ENCODE measurements around the gene SLC35F1.

The SLC35F1 gene

DNA sequence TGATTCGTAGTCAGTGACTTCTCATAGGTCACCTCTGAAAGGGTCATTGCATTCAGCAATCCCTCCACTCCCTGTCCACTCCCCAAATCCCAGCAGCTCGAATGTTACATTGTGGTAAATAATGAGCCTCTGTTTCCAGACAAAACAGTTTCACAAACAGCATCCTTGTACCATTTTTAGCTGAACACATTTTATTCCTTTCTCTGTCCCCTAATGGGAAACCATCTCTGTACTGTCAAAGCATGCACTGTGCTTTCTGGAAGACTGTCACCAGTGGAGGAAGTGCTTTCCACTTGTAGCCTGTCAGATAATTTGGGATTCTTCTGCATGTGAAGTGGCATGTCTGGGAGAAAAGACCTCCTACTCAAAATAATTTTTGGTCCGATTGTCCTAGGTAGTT, 82.0 kb downstream of the SLC35F1 start:
- no peak overlapping the region for H3K4me3 ChIP-seq (ENCODE audit: low read depth, low read length)

DNA sequence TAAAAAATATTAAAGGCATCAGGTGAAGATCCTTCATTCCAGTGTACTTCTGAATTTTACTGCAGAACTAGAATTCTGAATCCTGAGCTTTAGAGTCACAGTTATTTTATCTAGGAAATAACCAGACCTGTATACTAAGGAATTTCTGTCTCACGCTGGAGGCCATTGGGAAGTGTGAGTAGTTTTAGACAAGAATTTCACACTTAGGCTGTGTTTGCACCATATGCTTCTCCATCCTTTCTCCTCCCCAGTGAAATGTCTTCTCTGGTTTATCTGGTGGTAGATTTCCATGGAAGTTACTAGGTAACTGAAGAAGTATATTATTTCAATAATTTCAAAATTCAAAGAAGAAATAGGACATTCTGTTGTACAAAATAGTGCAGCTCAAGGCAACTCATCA, 83.1 kb downstream of the SLC35F1 start:
- no peak overlapping the region for H3K4me3 ChIP-seq (ENCODE audit: low read depth, low read length)
- TF ChIP-seq, protein P1, sequence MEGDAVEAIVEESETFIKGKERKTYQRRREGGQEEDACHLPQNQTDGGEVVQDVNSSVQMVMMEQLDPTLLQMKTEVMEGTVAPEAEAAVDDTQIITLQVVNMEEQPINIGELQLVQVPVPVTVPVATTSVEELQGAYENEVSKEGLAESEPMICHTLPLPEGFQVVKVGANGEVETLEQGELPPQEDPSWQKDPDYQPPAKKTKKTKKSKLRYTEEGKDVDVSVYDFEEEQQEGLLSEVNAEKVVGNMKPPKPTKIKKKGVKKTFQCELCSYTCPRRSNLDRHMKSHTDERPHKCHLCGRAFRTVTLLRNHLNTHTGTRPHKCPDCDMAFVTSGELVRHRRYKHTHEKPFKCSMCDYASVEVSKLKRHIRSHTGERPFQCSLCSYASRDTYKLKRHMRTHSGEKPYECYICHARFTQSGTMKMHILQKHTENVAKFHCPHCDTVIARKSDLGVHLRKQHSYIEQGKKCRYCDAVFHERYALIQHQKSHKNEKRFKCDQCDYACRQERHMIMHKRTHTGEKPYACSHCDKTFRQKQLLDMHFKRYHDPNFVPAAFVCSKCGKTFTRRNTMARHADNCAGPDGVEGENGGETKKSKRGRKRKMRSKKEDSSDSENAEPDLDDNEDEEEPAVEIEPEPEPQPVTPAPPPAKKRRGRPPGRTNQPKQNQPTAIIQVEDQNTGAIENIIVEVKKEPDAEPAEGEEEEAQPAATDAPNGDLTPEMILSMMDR (IDR thresholded peaks at IDR 0.05; ENCODE audit: low read depth, low read length): no peak

More for the DNA sequence above, 82.0 kb downstream of the SLC35F1 start:
- TF ChIP-seq, protein P1 (IDR thresholded peaks at IDR 0.05; ENCODE audit: low read depth, low read length): no peak

DNA sequence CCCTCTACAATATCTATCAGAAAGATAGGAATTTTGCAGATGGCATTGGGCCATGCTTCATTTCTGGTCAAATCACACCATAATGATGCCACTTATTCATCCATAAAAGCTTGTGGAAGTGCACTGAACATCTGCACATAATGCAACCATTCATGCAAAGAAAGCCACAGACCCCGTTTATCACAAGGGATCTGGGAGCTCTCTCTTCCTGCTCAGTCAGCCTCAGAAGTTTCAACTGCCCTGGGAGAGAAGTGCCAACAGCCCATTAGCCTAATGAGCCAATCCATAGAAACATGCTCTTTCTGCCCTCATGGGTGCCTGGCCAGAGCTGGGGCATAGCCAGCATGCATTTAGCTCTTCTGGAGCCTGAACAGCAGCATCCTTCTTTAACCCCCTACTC, 85.8 kb downstream of the SLC35F1 start:
- no peak overlapping the region for H3K4me3 ChIP-seq (ENCODE audit: low read depth, low read length)
- TF ChIP-seq, protein P1 (IDR thresholded peaks at IDR 0.05; ENCODE audit: low read depth, low read length): no peak

DNA sequence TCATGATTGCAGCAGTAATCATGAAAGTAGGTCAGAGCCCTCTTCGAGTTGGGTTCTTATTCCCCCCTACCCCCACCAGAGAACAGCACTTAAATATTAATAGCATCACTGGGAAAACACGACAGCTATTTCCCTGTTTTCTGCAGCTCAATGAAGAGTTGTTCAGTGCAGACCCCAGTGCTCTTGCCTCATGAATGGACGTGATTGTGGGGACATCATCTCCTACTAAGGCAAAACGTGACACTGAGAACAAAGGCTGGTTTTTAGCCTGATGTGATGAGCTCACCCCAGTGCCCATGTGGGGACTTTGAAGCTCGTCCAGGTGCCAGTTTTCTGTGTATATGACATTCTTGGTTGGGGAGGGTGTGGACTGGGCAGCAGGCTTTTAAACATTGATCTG, 105.9 kb downstream of the SLC35F1 start:
- TF ChIP-seq, protein P1 (IDR thresholded peaks at IDR 0.05; ENCODE audit: low read depth, low read length): no peak
- no peak overlapping the region for H3K4me3 ChIP-seq (ENCODE audit: low read depth, low read length)

DNA sequence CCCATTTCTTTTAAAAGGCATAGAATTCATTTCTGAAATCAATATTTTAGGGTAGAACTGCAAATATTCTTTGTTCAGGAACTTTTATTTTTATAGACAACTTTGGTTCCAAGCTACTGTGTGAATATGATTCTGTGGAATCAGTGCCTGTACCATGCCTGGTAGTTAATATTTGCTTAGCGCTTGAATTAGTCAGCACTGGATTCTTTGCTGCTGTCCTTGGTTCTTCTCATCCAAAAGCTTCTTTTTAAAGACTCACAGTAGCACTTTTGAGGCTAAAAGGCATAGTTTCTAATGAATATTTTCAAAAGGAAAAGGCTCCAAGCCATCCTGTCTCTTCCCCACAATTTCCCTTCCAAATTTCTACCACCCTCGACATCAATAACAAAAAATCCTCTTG, 109.5 kb downstream of the SLC35F1 start:
- TF ChIP-seq, protein P1 (IDR thresholded peaks at IDR 0.05; ENCODE audit: low read depth, low read length): no peak
- no peak overlapping the region for H3K4me3 ChIP-seq (ENCODE audit: low read depth, low read length)

DNA sequence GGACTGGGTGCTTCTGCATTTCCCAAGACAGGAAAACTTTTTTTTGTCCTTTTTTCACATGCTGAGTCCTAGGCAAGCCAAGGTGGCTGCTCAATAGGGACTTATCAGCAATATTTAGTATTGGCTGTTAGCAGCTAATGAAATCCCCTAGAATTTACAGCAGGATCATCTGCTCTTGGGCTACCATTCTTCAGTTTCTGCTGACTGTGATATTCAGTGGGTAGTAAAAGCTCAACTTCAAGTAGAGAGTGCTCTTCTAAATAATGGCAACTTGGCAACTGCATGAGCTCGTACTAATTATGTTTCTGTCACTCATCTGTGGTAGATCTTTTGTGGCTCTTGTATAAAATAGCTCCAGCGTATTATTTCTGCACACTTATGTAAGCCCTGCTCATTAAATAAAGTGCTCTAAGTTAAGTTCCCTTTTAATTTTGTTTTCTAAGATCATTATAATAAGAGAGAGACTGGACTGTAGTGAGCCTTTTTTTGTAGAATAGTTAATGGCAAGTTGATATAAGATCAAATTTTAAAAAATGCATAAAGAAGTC, 110.3 kb downstream of the SLC35F1 start:
- TF ChIP-seq, protein P1 (IDR thresholded peaks at IDR 0.05; ENCODE audit: low read depth, low read length): no peak
- H3K4me3 ChIP-seq (ENCODE audit: low read depth, low read length): no peak overlapping the region

DNA sequence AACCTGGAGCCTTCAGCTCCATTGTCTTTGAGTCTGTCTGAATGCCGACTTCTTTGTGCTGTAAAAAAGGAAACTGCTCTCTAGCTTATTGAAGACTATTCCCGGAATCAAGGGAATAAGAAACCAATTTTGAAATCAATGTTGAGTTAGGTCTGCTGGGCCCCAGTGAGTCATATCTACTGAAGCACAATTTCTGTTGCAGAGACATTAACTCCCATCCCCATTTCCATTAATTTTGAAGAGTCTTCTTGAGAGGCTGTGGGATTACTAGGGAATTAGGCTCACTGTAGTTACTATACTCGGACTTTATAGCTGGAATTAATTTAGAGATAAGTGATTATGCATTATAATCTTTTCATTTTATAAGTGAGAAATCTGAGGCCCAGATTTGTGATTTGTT, 116.7 kb downstream of the SLC35F1 start:
- TF ChIP-seq, protein P1 (IDR thresholded peaks at IDR 0.05; ENCODE audit: low read depth, low read length): no peak
- H3K4me3 ChIP-seq (ENCODE audit: low read depth, low read length): no peak overlapping the region
